ENCODE data around the gene VCP.
A peak's percentile ranks its signal among the peaks of the same experiment; 100 is the strongest.

The VCP gene

DNA sequence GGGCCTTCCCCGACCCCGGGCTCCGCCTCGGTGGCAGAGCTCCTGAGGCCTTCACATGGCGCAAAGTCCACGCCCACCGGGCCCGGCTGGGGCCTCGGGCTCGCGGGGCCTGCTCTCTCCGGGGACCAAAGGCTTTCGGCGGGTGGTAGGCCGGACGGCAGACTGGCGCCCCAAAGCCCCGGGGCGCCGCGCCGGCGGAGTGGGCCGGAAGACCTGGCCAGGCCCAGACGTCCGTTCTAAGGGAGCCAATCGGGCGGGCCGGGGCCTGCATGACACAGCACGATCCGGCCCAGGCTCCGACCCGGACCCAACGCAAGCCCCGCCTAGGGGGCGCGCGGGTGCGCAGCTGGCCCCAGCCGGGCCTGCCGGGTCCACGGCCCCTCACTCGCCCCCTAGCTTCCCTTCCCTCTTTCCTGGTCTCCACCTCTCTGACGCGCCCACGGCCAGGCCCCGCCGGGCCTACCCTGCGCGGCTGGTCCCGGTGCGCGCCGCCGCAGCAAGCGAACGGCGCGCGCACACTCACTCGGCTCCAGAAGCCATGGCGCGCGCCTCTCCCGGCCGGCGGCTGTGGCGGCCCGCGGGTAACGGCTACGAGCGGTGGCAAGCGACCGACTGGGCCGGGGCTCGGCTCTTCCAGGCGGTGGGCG lies 488 bp downstream of the VCP start (continued):
- TF ChIP-seq KLF10 (tag by site-specific recombination; IDR thresholded peaks at IDR 0.05) (peak; percentile 65; the same call in 1 of the 2 replicates), ZBTB17 (tag by site-specific recombination; IDR thresholded peaks at IDR 0.05) (no peak), KLF1 (tag by site-specific recombination; IDR thresholded peaks at IDR 0.05) (peak; percentile 19; the same call in 1 of the 2 replicates), ZNF114 (tag by site-specific recombination; IDR thresholded peaks at IDR 0.05) (no peak), ZBTB20 (tag by site-specific recombination; IDR thresholded peaks at IDR 0.05) (peak; percentile 95), ZBTB48 (tag by site-specific recombination; IDR thresholded peaks at IDR 0.05) (peak; percentile 85), ZFP69B (tag by site-specific recombination; IDR thresholded peaks at IDR 0.05) (0 out of 2 replicates have a peak, but pooled peaks have one; percentile 36), ZNF501 (tag by site-specific recombination; IDR thresholded peaks at IDR 0.05) (peak; percentile 21; the same call in 1 of the 2 replicates), ZNF544 (tag by site-specific recombination; IDR thresholded peaks at IDR 0.05) (no peak), ZNF561 (tag by site-specific recombination; IDR thresholded peaks at IDR 0.05; ENCODE audit: borderline replicate concordance) (0 out of 2 replicates have a peak, but pooled peaks have one; percentile 65), KLF9 (tag by site-specific recombination; IDR thresholded peaks at IDR 0.05; ENCODE audit: low read depth) (peak; percentile 86), EGR2 (tag by site-specific recombination; IDR thresholded peaks at IDR 0.05; ENCODE audit: low read depth) (no peak)

DNA sequence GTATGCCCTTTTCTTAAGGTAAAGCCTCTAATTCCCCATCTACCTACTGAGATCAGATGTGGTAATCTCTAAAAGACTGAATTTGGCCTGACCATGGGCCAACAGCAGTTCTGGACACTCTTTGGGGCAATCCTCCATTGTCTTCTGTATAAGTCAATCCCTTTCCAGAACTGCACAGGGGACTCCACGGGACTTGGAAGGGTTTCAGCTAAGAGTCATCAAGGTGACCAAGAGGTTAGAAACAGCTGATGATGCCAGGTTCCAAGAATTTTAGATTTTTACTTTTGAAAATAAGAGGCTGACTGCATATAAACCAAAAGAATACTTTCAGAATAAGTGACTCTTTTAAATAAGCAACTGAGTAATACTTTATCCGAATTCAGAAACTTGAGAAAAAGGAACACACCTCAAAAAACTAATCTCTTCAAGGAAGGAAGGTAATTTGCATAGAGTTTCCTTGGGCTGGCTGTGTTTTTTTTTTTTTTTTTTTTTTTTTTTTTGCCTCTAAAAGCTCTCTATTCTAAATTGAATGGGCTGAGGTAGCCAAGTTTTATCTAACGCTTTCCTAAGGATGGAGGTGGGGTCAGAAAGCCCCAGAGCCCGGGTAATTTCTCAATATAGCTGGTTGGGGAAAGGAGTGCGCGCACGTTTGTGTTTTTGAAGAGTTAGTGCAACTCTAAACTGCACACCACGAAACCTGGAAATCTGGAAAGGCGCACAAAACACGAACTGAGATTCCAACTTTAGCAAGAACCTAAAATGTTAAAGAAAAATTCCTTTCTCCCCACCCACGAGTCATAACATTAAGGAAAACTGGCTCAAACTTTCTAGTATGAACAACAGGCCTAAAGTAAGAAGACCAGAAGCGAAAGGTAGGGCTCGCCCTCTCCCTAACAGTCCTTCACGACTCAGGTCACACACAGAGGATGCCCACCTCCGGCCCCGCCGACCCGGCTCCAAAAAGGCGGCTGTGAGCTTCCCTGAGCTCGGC lies 1.3 kb downstream of the VCP start:
- peaks cover 3% of the 10 kb centered on the region; the same call in 1 of the 2 replicates for H3K4me1 ChIP-seq (ENCODE audit: control insufficient read depth, insufficient read depth, low read length)
- H3K36me3 ChIP-seq (ENCODE audit: control insufficient read depth in 2 of 2, insufficient read depth in 1 of 2, low read length in 2 of 2), result peaks cover 5 to 84% of the 10 kb centered on the region in 2 experiments; a peak in 2 of 3 replicates
- H3K4me3 ChIP-seq (ENCODE audit: low read depth, low read length), result peak overlapping the region; percentile 84
- ChIA-PET POLR2A (interaction anchor here (0.6 to 5.2 kb wide), 13 partner anchors 10 to 661 kb away, joined by 3 to 48 read pairs (median 8); partner anchors contain the start of genes CREB3, FANCG, PIGO and STOML2), CTCF (interaction anchor here (0.7 to 1.7 kb wide), 9 partner anchors 9 to 483 kb away, joined by 3 to 5 read pairs (median 3); partner anchors contain the start of genes PIGO and STOML2)
- TF ChIP-seq PRDM10 (tag by site-specific recombination; IDR thresholded peaks at IDR 0.05), result no peak
- TF ChIP-seq ZSCAN23 (tag by site-specific recombination; IDR thresholded peaks at IDR 0.05), result no peak
- peak; percentile 54 for TF ChIP-seq ZNF335 (tag by site-specific recombination; conservative IDR thresholded peaks at IDR 0.05)
- no peak for TF ChIP-seq ZNF514 (tag by site-specific recombination; IDR thresholded peaks at IDR 0.05)
- H3K9me3 ChIP-seq (ENCODE audit: control insufficient read depth, insufficient read depth, low read depth, low read length), result no peaks in the 10 kb centered on the region
- H3K27ac ChIP-seq (ENCODE audit: extremely low read depth, low read depth, low read length), result peak overlapping the region; percentile 96

GRCh38 chr9:35069020-35069419 lies 3.4 kb downstream of the VCP start:
- ChIA-PET POLR2A (interaction anchor here (0.7 to 5.2 kb wide), 3 partner anchors 12 to 417 kb away, joined by 3 to 48 read pairs (median 5); partner anchors contain the start of genes FANCG and STOML2), CTCF (interaction anchor here (0.6 kb wide), 2 partner anchors 394 to 687 kb away, joined by 3 read pairs; no protein-coding TSS in a partner anchor)
- peaks cover 16 to 84% of the 10 kb centered on the region in 2 experiments for H3K36me3 ChIP-seq (ENCODE audit: control insufficient read depth in 2 of 2, insufficient read depth in 1 of 2, low read length in 2 of 2)
- TF ChIP-seq PRDM1 (tag by site-specific recombination; IDR thresholded peaks at IDR 0.05) (no peak), HOXD13 (CRISPR knock-in tag; IDR thresholded peaks at IDR 0.05; ENCODE audit: borderline replicate concordance) (no peak), ZNF677 (tag by site-specific recombination; IDR thresholded peaks at IDR 0.05) (no peak), ZNF501 (tag by site-specific recombination; IDR thresholded peaks at IDR 0.05) (no peak), ZNF658 (tag by site-specific recombination; IDR thresholded peaks at IDR 0.05) (no peak), GLIS2 (tag by site-specific recombination; IDR thresholded peaks at IDR 0.05) (no peak), HOXA7 (CRISPR knock-in tag; IDR thresholded peaks at IDR 0.05; ENCODE audit: borderline replicate concordance) (no peak), ZNF404 (tag by site-specific recombination; IDR thresholded peaks at IDR 0.05) (no peak)
- TF ChIP-seq, protein P1, sequence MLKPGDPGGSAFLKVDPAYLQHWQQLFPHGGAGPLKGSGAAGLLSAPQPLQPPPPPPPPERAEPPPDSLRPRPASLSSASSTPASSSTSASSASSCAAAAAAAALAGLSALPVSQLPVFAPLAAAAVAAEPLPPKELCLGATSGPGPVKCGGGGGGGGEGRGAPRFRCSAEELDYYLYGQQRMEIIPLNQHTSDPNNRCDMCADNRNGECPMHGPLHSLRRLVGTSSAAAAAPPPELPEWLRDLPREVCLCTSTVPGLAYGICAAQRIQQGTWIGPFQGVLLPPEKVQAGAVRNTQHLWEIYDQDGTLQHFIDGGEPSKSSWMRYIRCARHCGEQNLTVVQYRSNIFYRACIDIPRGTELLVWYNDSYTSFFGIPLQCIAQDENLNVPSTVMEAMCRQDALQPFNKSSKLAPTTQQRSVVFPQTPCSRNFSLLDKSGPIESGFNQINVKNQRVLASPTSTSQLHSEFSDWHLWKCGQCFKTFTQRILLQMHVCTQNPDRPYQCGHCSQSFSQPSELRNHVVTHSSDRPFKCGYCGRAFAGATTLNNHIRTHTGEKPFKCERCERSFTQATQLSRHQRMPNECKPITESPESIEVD (tag by site-specific recombination; IDR thresholded peaks at IDR 0.05), result no peak
- TF ChIP-seq, protein P2, sequence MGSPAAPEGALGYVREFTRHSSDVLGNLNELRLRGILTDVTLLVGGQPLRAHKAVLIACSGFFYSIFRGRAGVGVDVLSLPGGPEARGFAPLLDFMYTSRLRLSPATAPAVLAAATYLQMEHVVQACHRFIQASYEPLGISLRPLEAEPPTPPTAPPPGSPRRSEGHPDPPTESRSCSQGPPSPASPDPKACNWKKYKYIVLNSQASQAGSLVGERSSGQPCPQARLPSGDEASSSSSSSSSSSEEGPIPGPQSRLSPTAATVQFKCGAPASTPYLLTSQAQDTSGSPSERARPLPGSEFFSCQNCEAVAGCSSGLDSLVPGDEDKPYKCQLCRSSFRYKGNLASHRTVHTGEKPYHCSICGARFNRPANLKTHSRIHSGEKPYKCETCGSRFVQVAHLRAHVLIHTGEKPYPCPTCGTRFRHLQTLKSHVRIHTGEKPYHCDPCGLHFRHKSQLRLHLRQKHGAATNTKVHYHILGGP (tag by site-specific recombination; IDR thresholded peaks at IDR 0.05), result no peak

More at GRCh38 chr9:35069020-35069419, 3.4 kb downstream of the VCP start:
- Histone ChIP-seq H3K27ac (ENCODE audit: extremely low read depth, low read depth, low read length) (no peak overlapping the region), H3K4me1 (ENCODE audit: control insufficient read depth, insufficient read depth, low read length) (peaks cover 3% of the 10 kb centered on the region; the same call in 1 of the 2 replicates), H3K9me3 (ENCODE audit: control insufficient read depth, insufficient read depth, low read depth, low read length) (no peaks in the 10 kb centered on the region), H3K4me3 (ENCODE audit: low read depth, low read length) (no peak overlapping the region)
